ENCODE results near the gene CDK11B.
"Not testable (repeated sequence)": the region's sequence is repeated elsewhere in the genome, so short reads cannot be mapped to it uniquely, and the experiment has no call there.

The CDK11B gene

DNA sequence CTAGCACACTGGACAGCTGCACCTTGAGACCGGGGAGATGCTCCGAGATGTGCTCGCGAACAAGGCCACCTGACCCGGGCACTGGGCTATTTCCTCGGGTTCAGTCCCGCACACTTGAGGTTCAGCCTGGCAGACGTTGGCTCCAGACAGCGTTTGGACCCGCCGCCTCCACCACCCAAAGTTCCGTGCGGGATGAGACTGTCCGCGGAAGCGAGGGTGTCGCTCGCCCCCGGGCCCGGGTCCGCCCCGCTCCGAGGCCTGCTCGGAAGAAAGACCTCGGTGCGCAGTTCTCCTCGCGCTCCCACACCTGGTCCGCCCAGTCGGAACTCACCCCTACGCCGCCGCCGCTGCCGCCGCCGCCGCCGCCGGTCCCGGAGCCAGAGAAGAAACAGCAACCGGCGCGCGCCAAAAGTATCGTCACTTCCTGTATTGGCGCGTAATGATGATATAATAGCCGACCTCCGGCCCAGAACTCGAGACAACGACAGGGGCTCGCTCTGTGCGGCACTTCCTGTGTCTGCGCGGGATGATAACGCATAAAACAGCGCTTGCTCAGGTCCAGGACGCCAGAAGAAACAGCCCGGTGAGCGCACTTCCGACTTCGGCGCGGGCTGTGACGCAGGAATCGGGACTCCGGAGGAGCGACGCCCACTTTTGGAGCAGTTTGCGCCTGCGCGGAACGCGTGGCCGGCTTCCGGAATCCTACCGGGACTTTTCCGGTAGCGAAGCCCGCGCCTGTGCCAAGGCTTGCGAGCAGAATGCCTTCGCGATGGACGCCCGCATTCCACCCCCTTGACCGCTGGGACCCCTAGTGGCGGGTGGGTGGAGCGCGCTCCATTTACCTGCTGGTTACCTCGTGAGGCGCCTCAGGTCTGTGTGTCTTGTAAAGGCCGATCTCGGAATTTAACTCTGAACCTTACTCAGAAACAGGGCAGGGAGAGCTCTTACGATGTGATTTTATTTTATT lies at the start of gene CDK11B:
Gene CDK11B (minus strand): TSS at position 422 of the 967 bp plus-strand sequence. CDS start 1,519 bp downstream, outside the sequence.
- in situ Hi-C loops (cut with HindIII; ENCODE audit: low pct_unique_long_range_greater_than_20kb, low sequenced_read_pairs), result not testable (repeated sequence)
- DNase-seq (ENCODE audit: low read depth in 1 of 2, low spot score in 1 of 2), result peak; percentile 87 to 98

DNA sequence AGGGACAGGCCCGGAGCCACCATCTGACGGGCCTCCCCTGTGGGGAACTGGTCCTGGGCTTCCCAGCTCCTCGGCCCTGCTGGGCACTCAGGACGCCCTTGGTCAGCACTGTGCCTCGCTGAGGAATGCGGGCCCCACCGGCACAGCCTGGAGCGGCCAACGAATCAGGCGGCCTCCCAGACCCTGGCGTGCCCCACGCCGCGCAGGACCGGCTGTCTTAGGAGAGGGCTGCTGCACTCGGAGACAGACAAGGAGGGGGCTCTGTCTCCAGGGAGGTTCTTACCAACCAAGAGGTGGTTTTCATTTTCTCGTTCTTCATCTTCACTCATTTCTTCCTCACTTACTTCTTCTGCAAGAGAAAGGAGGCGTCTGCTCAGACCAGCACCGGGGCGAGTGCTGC lies 49.1 kb upstream of the CDK11B start:
- in situ Hi-C loops (cut with HindIII; ENCODE audit: low pct_unique_long_range_greater_than_20kb, low sequenced_read_pairs); DNase-seq (ENCODE audit: low read depth in 1 of 2, low spot score in 1 of 2): not testable (repeated sequence)

DNA sequence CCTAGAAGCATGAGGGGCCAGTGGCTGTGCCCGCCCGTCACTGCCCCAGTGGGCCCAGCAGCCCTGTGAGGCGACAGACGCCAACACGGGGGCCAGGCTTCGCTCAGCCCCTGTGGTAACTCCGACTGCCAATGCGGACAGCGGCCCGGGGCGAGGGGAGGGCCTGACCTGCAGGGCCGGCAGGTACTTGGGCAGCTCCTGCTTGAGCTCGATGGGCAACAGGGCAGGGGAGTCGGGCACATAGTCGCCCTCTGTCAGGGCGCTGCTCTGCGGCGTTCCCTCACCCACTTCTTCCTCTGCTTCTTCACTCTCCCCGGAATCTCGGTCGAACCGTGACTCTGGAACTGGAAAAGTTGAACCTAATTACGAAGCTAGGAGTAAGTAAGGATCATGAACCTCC lies 48.4 kb upstream of the CDK11B start:
- in situ Hi-C loops (cut with HindIII; ENCODE audit: low pct_unique_long_range_greater_than_20kb, low sequenced_read_pairs), result not testable (repeated sequence)

DNA sequence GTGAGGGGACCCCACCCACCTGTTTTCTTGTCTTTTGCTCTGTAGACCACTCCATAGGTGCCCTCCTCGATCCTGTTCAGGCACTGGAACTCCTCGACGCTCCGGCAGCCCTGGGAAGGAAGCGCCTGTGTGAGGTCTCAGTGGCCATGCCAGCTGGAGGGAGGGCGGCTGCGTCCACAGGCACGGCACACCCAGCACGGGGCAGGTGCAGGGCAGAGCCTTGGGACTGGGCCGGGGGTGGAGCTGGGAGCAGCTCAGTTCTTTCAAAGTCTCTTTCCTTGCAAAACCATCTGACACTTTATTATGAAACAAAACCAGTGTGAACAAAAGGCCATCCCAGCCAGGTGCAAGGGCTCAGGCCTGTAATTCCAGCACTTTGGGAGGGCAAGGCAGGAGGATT lies 46.8 kb upstream of the CDK11B start:
- DNase-seq (ENCODE audit: low read depth in 1 of 2, low spot score in 1 of 2); in situ Hi-C loops (cut with HindIII; ENCODE audit: low pct_unique_long_range_greater_than_20kb, low sequenced_read_pairs): not testable (repeated sequence)

More for the DNA sequence above, 48.4 kb upstream of the CDK11B start:
- DNase-seq (ENCODE audit: low read depth in 1 of 2, low spot score in 1 of 2), result not testable (repeated sequence)

DNA sequence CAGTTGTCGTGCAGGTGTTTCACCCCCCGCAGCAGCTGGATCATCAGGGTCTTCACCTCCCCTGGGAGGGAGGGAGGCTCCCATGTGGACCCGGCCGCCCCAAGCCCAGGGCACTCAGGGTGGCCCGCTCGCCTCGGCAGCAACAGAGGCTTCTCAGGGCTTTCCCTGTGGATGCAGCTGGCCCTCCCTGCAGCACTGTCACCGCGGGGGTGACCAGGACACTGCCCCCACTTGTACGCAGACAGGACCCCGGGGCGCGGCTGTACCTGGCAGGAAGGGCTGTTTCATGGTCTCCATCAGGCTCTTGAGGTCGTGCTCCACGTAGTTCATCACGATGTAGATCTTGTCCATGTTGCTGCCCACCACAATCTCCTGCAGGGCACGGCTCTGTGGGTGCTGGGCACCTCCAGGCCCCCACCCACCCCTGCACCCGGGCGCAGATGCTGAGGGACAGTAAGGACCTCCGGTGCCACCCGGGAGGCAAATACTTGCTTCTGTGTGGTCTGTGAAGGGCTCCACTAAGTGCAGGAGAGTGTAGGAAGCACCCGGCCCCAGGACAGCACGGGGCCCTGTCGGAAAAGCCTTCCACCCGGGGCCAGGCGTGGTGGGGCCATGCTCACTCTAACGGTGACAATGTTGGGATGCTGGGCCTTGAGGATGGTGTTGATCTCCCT lies 45.6 kb upstream of the CDK11B start:
- in situ Hi-C loops (cut with HindIII; ENCODE audit: low pct_unique_long_range_greater_than_20kb, low sequenced_read_pairs), result not testable (repeated sequence)

DNA sequence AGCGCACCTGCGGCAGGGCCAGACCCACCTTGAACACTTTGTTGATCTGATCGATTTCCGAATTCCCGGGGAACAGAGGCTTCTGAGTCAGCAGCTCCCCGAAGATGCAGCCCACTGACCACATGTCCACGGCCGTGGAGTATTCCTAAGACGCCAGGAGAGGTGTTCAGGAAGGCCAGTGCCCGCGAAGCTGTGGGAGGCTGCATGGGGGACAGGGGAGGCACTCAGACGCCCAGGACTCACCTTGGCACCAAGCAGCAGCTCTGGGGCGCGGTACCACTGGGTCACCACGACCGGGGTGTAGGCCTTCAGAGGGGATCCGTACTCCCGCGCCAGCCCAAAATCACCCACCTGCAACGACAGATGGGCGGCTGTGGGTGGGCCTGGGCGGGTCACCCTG lies 45.0 kb upstream of the CDK11B start:
- in situ Hi-C loops (cut with HindIII; ENCODE audit: low pct_unique_long_range_greater_than_20kb, low sequenced_read_pairs), result no loop called here
- no peak for DNase-seq (ENCODE audit: low read depth in 1 of 2, low spot score in 1 of 2)

More for the DNA sequence above, 45.6 kb upstream of the CDK11B start:
- DNase-seq (ENCODE audit: low read depth in 1 of 2, low spot score in 1 of 2), result not testable (repeated sequence)

DNA sequence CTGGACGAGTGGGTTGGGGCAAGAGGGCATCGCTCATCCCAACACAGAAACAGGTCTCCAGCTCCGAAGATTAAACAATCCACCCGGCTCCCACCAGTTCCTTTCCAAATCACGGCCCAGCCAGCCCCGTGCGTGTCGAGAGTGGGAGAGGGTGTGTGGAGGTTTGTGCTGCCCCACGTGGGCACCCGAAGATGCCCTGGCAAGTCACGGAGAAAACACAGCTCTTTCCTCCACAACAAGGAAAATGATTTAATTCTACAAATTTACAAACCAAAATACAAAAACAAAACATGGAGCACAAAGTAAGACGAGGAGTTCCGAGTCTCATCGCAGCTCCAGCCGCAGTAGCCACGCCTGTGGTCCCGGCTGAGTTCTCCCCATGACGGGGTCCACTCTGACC lies 43.7 kb upstream of the CDK11B start:
- DNase-seq (ENCODE audit: low read depth in 1 of 2, low spot score in 1 of 2); in situ Hi-C loops (cut with HindIII; ENCODE audit: low pct_unique_long_range_greater_than_20kb, low sequenced_read_pairs): not testable (repeated sequence)

More for the DNA sequence above, 45.0 kb upstream of the CDK11B start:
- no peak for TF ChIP-seq JUND (IDR thresholded peaks at IDR 0.05; ENCODE audit: low read depth)

DNA sequence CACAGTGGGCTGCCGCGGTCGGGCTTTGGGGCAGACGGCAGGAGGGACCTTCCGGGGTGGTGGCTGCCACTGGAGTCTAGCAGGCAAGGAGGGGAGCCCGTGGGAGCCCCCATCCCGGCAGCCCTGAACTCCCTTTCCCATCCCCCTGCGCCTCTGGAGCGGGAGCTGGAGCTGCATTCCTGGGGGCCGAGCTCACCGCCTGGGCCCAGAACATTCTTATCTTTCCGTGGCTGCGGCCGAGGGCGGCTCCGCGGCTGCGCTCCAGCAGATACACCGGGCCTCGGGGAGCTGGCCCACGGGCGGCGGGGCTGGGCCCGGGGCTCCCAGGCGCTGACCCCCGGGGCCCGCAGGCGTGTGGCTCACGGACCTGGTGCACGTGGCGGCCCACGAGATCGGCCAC lies 41.8 kb upstream of the CDK11B start:
- DNase-seq (ENCODE audit: low read depth in 1 of 2, low spot score in 1 of 2); in situ Hi-C loops (cut with HindIII; ENCODE audit: low pct_unique_long_range_greater_than_20kb, low sequenced_read_pairs): not testable (repeated sequence)

DNA sequence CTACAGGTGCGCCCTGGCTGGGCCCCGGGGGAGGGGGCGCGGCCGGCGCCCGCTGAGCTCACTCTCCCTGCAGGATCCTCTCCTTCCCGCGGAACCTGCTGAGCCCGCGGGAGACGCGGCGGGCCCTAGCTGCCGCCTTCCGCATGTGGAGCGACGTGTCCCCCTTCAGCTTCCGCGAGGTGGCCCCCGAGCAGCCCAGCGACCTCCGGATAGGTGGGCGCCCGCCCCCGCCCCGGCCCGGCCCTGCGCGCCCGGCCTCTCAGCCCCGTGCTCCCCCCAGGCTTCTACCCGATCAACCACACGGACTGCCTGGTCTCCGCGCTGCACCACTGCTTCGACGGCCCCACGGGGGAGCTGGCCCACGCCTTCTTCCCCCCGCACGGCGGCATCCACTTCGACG lies 41.3 kb upstream of the CDK11B start:
- DNase-seq (ENCODE audit: low read depth in 1 of 2, low spot score in 1 of 2); in situ Hi-C loops (cut with HindIII; ENCODE audit: low pct_unique_long_range_greater_than_20kb, low sequenced_read_pairs): not testable (repeated sequence)

DNA sequence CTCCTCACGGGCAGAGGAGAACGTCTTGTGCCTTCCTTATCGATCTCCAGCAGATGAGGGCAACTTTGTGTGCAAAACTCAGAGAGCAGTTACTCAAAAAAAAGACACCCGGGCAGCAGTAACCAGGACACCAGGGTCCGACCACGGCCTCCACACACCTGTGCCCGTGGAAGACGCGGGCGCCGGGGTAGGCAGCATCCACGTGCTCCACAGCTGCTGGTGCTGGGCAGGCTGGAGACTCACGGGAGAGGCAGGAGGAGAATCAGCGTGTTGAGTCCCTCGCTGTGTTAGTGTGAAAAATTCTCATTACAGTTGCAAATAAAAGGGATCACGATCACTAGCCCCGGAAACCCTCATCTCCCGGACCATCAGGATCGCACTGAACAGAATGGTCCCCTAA lies 40.3 kb upstream of the CDK11B start:
- in situ Hi-C loops (cut with HindIII; ENCODE audit: low pct_unique_long_range_greater_than_20kb, low sequenced_read_pairs); DNase-seq (ENCODE audit: low read depth in 1 of 2, low spot score in 1 of 2): not testable (repeated sequence)

DNA sequence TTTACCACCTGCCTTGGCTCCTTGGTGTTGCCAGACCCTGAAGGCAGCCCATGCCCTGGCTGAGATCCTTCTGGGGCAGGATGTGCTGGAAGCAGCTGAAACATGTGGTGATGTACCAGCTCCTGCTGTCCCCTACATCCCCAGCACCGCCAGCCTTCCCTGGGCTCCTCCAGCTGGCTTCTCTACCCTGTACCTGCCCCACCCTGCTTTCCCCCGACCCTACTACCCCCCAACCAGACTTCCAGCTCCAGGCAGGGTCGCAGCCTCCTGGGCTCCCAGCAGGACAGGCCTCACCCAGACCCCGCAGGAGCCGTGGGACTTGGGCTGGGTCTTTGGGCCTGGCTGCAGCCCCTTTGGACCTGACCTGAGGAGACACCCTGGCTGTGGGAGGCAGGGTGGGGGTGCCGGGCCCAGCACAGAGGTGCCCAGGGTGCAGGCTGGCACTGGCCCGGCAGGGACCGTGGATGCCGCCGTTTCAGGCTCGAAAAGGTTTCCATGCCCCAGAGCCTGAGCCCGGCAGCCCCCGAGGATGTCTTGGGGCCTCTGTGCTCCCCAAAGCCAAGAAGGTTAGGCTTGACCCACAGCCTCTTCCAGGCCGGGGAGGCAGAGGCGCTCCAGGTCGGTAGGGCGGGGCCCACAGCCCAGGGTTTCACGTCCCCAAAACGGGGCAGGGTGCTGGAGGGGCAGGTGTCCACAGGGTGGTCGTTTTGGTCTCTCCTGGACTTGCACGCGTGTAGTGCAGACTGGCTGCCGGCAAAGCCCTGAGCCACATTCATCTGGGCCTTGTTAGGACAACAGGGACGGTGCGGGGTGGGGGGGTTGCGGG lies 38.8 kb upstream of the CDK11B start:
- DNase-seq (ENCODE audit: low read depth in 1 of 2, low spot score in 1 of 2); in situ Hi-C loops (cut with HindIII; ENCODE audit: low pct_unique_long_range_greater_than_20kb, low sequenced_read_pairs): not testable (repeated sequence)

DNA sequence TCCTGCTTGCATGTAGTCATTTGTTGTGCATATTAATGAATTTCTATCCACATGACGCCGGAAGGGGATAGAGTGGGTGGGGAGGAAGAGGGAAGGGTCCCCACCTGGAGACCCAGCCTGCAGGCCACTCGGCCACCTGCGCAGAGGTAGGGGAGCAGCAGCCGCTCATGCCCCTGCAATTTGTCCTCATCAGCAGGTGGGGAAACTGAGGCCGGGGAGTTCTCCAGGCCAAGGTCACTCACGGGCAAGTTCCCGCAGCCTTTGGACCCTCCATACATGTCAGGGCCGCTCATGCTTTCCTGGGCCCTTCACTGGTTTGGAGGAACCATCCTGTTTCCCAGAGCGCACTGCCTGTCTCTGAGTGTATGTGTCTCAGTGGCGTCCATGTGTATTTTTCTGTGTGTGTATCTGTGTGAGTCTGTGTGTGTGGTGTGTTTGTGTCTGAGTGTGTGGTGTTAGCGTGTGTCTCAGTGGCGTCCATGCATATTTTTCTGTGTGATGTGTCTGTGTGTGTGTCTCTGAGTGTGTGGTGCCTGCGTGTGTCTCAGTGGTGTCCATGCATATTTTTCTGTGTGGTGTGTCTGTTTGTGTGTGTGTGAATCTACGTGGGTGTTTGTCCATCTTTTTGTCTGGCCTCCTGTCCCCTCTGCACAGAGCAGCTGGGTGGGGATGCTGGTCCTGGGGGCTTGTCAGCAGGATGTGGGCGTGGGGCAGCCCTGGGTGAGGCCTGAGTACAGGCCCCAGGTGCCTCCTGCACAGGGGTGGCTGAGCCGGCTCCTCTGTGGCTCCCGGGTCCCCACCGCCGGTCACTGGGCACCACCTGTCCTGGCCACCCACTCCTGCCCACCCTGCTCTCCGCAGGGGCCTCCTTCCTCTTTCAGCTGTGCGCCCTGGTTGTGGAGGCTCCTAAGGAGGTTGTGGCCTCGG lies 37.9 kb upstream of the CDK11B start:
- in situ Hi-C loops (cut with HindIII; ENCODE audit: low pct_unique_long_range_greater_than_20kb, low sequenced_read_pairs); DNase-seq (ENCODE audit: low read depth in 1 of 2, low spot score in 1 of 2): not testable (repeated sequence)

DNA sequence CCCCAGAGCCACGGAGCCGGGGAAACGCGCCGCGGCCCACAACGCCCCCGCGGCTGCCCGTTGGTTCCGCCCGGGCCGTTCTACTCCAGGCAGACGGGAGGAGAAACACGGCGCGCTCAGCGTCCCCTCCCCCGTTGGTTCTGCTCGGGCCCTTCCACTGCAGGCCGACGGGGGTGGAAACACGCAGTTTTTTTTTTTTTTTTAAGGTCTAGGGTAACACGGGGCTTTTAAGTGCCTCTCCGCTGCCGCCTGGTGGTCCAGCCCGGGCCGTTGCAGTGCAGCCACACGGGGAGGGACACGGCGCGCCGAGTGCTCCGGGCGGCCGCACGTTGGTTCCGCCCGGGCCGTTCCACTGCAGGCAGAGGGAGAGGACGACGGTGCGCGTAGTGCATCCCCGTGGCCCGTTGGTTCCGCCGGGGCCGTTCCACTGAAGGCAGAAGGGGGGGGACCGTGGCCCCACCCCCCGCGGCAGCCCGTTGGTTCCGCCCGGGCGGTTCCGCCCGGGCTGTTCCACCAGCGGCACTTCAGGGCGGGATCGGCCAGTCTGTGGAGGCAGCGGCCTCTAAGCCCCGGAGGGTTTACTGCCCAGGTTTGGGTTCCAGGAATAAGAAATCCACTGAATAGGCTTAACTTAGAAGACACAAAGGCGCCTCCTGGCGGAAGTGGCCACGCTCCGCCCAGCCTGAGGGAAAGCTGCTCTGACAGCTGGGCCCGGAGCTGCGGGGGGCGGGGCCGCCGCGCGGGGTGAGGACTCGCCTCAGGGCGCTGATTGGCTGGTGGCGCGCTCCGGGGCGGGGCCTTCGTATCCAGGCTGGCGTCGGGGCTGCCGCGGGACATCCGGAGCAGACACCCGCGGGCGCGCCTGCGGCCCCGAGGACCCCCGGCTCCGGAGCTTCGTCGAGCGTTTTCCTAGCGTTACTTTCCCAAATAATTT lies 34.2 kb upstream of the CDK11B start, which contains the start of gene SLC35E2B:
Gene SLC35E2B (minus strand): TSS at position 82 of the 934 bp plus-strand sequence. CDS start 16,096 bp downstream, outside the sequence.
- in situ Hi-C loops (cut with HindIII; ENCODE audit: low pct_unique_long_range_greater_than_20kb, low sequenced_read_pairs), result not testable (repeated sequence)
- peak in 1 of 2 experiments; percentile 85 for DNase-seq (ENCODE audit: low read depth in 1 of 2, low spot score in 1 of 2)

DNA sequence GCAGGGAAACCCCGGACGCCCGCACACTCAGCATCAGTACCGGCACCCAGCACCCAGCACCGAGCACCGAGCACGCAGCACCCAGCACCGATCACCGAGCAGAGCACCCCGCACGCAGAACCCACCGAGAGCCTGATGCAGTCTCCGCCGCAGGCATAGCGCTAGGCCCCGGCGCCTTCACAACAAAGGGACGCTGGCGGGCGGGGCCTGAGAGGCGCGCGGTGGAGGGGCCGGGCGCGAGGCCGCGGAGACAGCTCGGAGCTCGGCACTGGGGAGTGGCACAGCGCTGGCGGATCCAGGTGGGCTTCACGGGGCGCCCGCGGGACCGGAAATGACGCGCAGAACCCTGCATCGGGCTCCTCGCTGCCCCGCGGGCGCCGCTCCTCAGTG lies 33.5 kb upstream of the CDK11B start:
- peak in 1 of 2 experiments; percentile 57 for DNase-seq (ENCODE audit: low read depth in 1 of 2, low spot score in 1 of 2)
- in situ Hi-C loops (cut with HindIII; ENCODE audit: low pct_unique_long_range_greater_than_20kb, low sequenced_read_pairs), result not testable (repeated sequence)

DNA sequence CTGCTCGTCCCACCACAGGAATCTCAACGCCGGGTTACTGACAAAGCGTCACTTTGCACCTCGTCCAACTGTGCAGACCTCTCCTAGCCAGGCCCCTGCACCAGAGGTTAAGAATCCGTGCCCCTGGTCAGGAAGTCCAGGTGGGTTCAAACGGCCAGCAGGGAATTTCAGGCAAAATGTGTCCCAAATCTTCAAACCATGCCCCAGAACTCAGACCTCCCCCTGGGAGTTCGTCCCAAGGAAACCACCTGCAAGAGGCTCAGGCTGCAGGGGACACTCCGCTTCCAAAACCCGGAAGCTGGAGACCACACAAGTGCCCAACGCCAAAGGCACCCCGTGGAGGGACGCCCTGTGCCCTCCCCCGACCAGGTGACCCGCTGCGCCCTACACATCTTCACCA lies 32.6 kb upstream of the CDK11B start:
- DNase-seq (ENCODE audit: low read depth in 1 of 2, low spot score in 1 of 2); in situ Hi-C loops (cut with HindIII; ENCODE audit: low pct_unique_long_range_greater_than_20kb, low sequenced_read_pairs): not testable (repeated sequence)

Measured in T47D (cell line).